PFSK-1 (cell line): ENCODE results near the gene IL17RD.

Experiments used
- REST ChIP-seq, 2 experiments: IDR thresholded peaks; 2 replicates each; pipeline versions ENCODE4 v1.6.1 to v1.8.0; 2011 to 2012; ENCODE audit warnings: low read depth in 2 of 2, low read length in 2 of 2, control low read depth in 1 of 2, inconsistent platforms in 1 of 2, mild to moderate bottlenecking in 1 of 2, moderate library complexity in 1 of 2; ENCODE audit not compliant: insufficient read depth in 1 of 2
- SIN3A ChIP-seq: IDR thresholded peaks from 2 replicates; pipeline ENCODE4 v1.6.1; 2012; ENCODE audit warnings: mild to moderate bottlenecking, low read length, moderate library complexity, borderline replicate concordance; ENCODE audit not compliant: insufficient read depth

GRCh38 chr3:57077630-57078343, 87.4 kb downstream of the IL17RD start:
- TF ChIP-seq SIN3A = no peak
- no peak for TF ChIP-seq REST (IDR thresholded peaks at IDR 0.05; ENCODE audit: insufficient read depth in 1 of 2, low read depth in 2 of 2, low read length in 2 of 2)
